ENCODE results near the gene PLK5. TPM values are rescaled to one million over a fixed set of nuclear protein-coding genes. Genes with fewer than 3 reads are reported as not detected.
"Not testable (repeated sequence)": the region's sequence is repeated elsewhere in the genome, so short reads cannot be mapped to it uniquely, and the experiment has no call there.

Gene PLK5
- total RNA-seq, 1 donor from 2014 or later = not detected

- no peak for DNase-seq (ENCODE audit: low spot score)
Measured at GRCh38 chr19:1525343-1525742, 1.5 kb downstream of the PLK5 start.

GRCh38 chr19:1526066-1526778 is 2.3 kb downstream of the PLK5 start:
- DNase-seq (ENCODE audit: low spot score) = no peak

GRCh38 chr19:1526979-1527649 is 3.2 kb downstream of the PLK5 start:
- no peak for DNase-seq (ENCODE audit: low spot score)

- no peak for DNase-seq (ENCODE audit: low spot score)
Measured at GRCh38 chr19:1527650-1528309, 3.9 kb downstream of the PLK5 start.

GRCh38 chr19:1528596-1529429 is 4.9 kb downstream of the PLK5 start:
- no peak for DNase-seq (ENCODE audit: low spot score)

GRCh38 chr19:1529430-1529816 is 5.5 kb downstream of the PLK5 start:
- no peak for DNase-seq (ENCODE audit: low spot score)

- not testable (repeated sequence) for DNase-seq (ENCODE audit: low spot score)
Measured at GRCh38 chr19:1530856-1531255, 7.0 kb downstream of the PLK5 start.

- DNase-seq (ENCODE audit: low spot score) = no peak
Measured at GRCh38 chr19:1531587-1531986, 7.7 kb downstream of the PLK5 start.

- no peak for DNase-seq (ENCODE audit: low spot score)
Measured at GRCh38 chr19:1532003-1532402, 8.1 kb downstream of the PLK5 start.

- DNase-seq (ENCODE audit: low spot score) = no peak
Measured at GRCh38 chr19:1533510-1534150, 9.8 kb downstream of the PLK5 start.

GRCh38 chr19:1534972-1535371 is 11.1 kb downstream of the PLK5 start:
- DNase-seq (ENCODE audit: low spot score) = no peak

- DNase-seq (ENCODE audit: low spot score) = not testable (repeated sequence)
Measured at GRCh38 chr19:1535699-1536098, 11.8 kb downstream of the PLK5 start.

GRCh38 chr19:1538978-1539377 is 15.1 kb downstream of the PLK5 start:
- no peak for DNase-seq (ENCODE audit: low spot score)

GRCh38 chr19:1539749-1540148 is 15.9 kb downstream of the PLK5 start:
- DNase-seq (ENCODE audit: low spot score) = not testable (repeated sequence)

GRCh38 chr19:1540365-1540925 is 16.6 kb downstream of the PLK5 start:
- DNase-seq (ENCODE audit: low spot score) = no peak

GRCh38 chr19:1549332-1549945 is 25.6 kb downstream of the PLK5 start:
- no peak for DNase-seq (ENCODE audit: low spot score)

GRCh38 chr19:1551068-1552040 is 27.5 kb downstream of the PLK5 start:
- DNase-seq (ENCODE audit: low spot score) = no peak

GRCh38 chr19:1553415-1553814 is 29.5 kb downstream of the PLK5 start:
- DNase-seq (ENCODE audit: low spot score) = no peak

- DNase-seq (ENCODE audit: low spot score) = no peak
Measured at GRCh38 chr19:1554968-1555367, 31.1 kb downstream of the PLK5 start.
